H9 (cell line): ENCODE results near the gene RASAL1. TPM values are rescaled to one million over a fixed set of nuclear protein-coding genes. Genes with fewer than 3 reads are reported as not detected.

Source experiments
- DNase-seq: peaks from one replicate; pipeline ENCODE4 v3.0.0-alpha.2; 2017
- H2AFZ ChIP-seq: one replicate; pipeline ENCODE4 v1.6.1; 2013; ENCODE audit warnings: mild to moderate bottlenecking, low read length, control low read depth, moderate library complexity
- H2AK5ac ChIP-seq: 2 replicates; pipeline ENCODE4 v1.6.1; 2013; ENCODE audit warnings: low read length, control low read depth, mixed read lengths; ENCODE audit not compliant: insufficient read length
- H2BK120ac ChIP-seq: one replicate; pipeline ENCODE4 v1.6.1; 2013; ENCODE audit warnings: low read depth, mild to moderate bottlenecking, low read length, control low read depth, inconsistent platforms; ENCODE audit not compliant: poor library complexity, severe bottlenecking
- H2BK12ac ChIP-seq: 2 replicates; pipeline ENCODE4 v1.6.1; 2013; ENCODE audit warnings: low read length, control low read depth, mixed read lengths, low read depth; ENCODE audit not compliant: insufficient read length
- H2BK15ac ChIP-seq: 2 replicates; pipeline ENCODE4 v1.6.1; 2013; ENCODE audit warnings: low read depth, low read length, control low read depth
- H2BK20ac ChIP-seq: one replicate; pipeline ENCODE4 v1.6.1; 2013; ENCODE audit warnings: low read depth, mild to moderate bottlenecking, low read length, control low read depth, inconsistent platforms; ENCODE audit not compliant: poor library complexity, severe bottlenecking
- H2BK5ac ChIP-seq: 2 replicates; pipeline ENCODE4 v1.6.1; 2013; ENCODE audit warnings: low read length, control low read depth, mixed read lengths; ENCODE audit not compliant: insufficient read length
- H3K14ac ChIP-seq: 2 replicates; pipeline ENCODE4 v1.6.1; 2013; ENCODE audit warnings: low read length, control low read depth; ENCODE audit not compliant: insufficient read depth
- H3K18ac ChIP-seq: 2 replicates; pipeline ENCODE4 v1.6.1; 2013; ENCODE audit warnings: low read depth, mild to moderate bottlenecking, mixed read lengths, low read length, control low read depth; ENCODE audit not compliant: insufficient read length
- H3K23ac ChIP-seq: 2 replicates; pipeline ENCODE4 v1.6.1; 2013; ENCODE audit warnings: low read length, control low read depth, mixed read lengths, low read depth; ENCODE audit not compliant: insufficient read length
- H3K23me2 ChIP-seq: 2 replicates; pipeline ENCODE4 v1.6.1; 2013; ENCODE audit warnings: low read depth, mild to moderate bottlenecking, mixed read lengths, low read length, control low read depth; ENCODE audit not compliant: insufficient read length, poor library complexity, severe bottlenecking
- H3K27ac ChIP-seq: 2 replicates; pipeline ENCODE4 v1.5.1; 2013; ENCODE audit warnings: low read length, control low read depth, mixed read lengths, low read depth; ENCODE audit not compliant: insufficient read length
- H3K27me3 ChIP-seq: 2 replicates; pipeline ENCODE4 v1.6.1; 2013; ENCODE audit warnings: low read length, control low read depth, inconsistent platforms; ENCODE audit not compliant: insufficient read depth
- H3K4ac ChIP-seq: 2 replicates; pipeline ENCODE4 v1.6.1; 2013; ENCODE audit warnings: low read depth, mild to moderate bottlenecking, control low read depth, inconsistent platforms, low read length, moderate library complexity
- H3K4me1 ChIP-seq: 2 replicates; pipeline ENCODE4 v1.6.1; 2013; ENCODE audit warnings: low read length, control low read depth, inconsistent platforms; ENCODE audit not compliant: insufficient read depth
- H3K4me2 ChIP-seq: 2 replicates; pipeline ENCODE4 v1.6.1; 2013; ENCODE audit warnings: low read length, control low read depth, mixed read lengths; ENCODE audit not compliant: insufficient read length, insufficient read depth
- H3K56ac ChIP-seq: 2 replicates; pipeline ENCODE4 v1.6.1; 2013; ENCODE audit warnings: low read depth, mild to moderate bottlenecking, mixed read lengths, low read length, control low read depth; ENCODE audit not compliant: insufficient read length
- H3K79me1 ChIP-seq: 2 replicates; pipeline ENCODE4 v1.6.1; 2013; ENCODE audit warnings: low read depth, mild to moderate bottlenecking, moderate library complexity, low read length, control low read depth, inconsistent platforms; ENCODE audit not compliant: insufficient read depth, poor library complexity, severe bottlenecking
- H3K79me2 ChIP-seq: 2 replicates; pipeline ENCODE4 v1.6.1; 2013; ENCODE audit warnings: low read length, control low read depth, inconsistent platforms; ENCODE audit not compliant: insufficient read depth
- H3K9ac ChIP-seq: 2 replicates; pipeline ENCODE4 v1.6.1; 2013; ENCODE audit warnings: low read length, control low read depth, mixed read lengths; ENCODE audit not compliant: insufficient read length; ENCODE audit errors: extremely low read depth
- H3K9me3 ChIP-seq: one replicate; pipeline ENCODE4 v1.6.1; 2013; ENCODE audit warnings: low read depth, low read length, inconsistent platforms; ENCODE audit not compliant: control insufficient read depth
- H3T11ph ChIP-seq: one replicate; pipeline ENCODE4 v1.6.1; 2013; ENCODE audit warnings: mild to moderate bottlenecking, low read length, control low read depth, inconsistent platforms
- H4K20me1 ChIP-seq: one replicate; pipeline ENCODE4 v1.6.1; 2013; ENCODE audit not compliant: control insufficient read depth, insufficient read length, insufficient read depth
- H4K5ac ChIP-seq: 2 replicates; pipeline ENCODE4 v1.6.1; 2013; ENCODE audit warnings: low read depth, mild to moderate bottlenecking, mixed read lengths, low read length, control low read depth; ENCODE audit not compliant: insufficient read length
- H4K8ac ChIP-seq: replicated peaks from 2 replicates; pipeline ENCODE4 v1.6.1; 2013; ENCODE audit warnings: low read length, control low read depth, mixed read lengths, low read depth; ENCODE audit not compliant: insufficient read length
- H4K91ac ChIP-seq: 2 replicates; pipeline ENCODE4 v1.6.1; 2013; ENCODE audit warnings: low read depth, mild to moderate bottlenecking, moderate library complexity, mixed read lengths, low read length, control low read depth; ENCODE audit not compliant: insufficient read length
- H3K27ac Mint-ChIP-seq, 3 experiments: 2 replicates in 2 of 3; 3 replicates in 1 of 3; pipeline ENCODE4 v1.8.0; 2020 to 2021; ENCODE audit warnings: mixed read lengths in 3 of 3, mild to moderate bottlenecking in 1 of 3, moderate library complexity in 1 of 3
- H3K27me3 Mint-ChIP-seq: 2 replicates; pipeline ENCODE4 v1.8.0; 2021; ENCODE audit warnings: low read depth, mild to moderate bottlenecking, moderate library complexity, mixed read lengths
- H3K36me3 Mint-ChIP-seq, 3 experiments: 2 replicates in 2 of 3; 3 replicates in 1 of 3; pipeline ENCODE4 v1.8.0; 2020 to 2021; ENCODE audit warnings: low read depth in 3 of 3, mixed read lengths in 3 of 3; ENCODE audit not compliant: insufficient read depth in 1 of 3
- H3K4me1 Mint-ChIP-seq, 2 experiments: 2 replicates each; pipeline ENCODE4 v1.8.0; 2020; ENCODE audit warnings: mixed read lengths in 2 of 2
- H3K4me3 Mint-ChIP-seq, 2 experiments: 2 replicates in 1 of 2; 3 replicates in 1 of 2; pipeline ENCODE4 v1.8.0; 2020 to 2021; ENCODE audit warnings: mild to moderate bottlenecking in 2 of 2, mixed read lengths in 2 of 2, moderate library complexity in 1 of 2
- H3K9me3 Mint-ChIP-seq, 2 experiments: 2 replicates in 1 of 2; 3 replicates in 1 of 2; pipeline ENCODE4 v1.8.0; 2020; ENCODE audit warnings: mild to moderate bottlenecking in 2 of 2, mixed read lengths in 2 of 2, moderate library complexity in 1 of 2
- WGBS: extraction: QIAGEN DNeasy Blood & Tissue Kit; methylation state at CpG from one replicate; pipeline ENCODE4 v1.1.7; 2013; ENCODE audit warnings: missing lambda C conversion rate, low lambda C conversion rate, mixed read lengths; ENCODE audit not compliant: insufficient read length; ENCODE audit errors: extremely low coverage; 5-methylcytosine and 5-hydroxymethylcytosine counted together
- total RNA-seq: library from RNA; stranded (reverse); gene quantifications from 2 replicates; pipeline ENCODE4 v1.2.1, GENCODE V29; 2021
- TF ChIP-seq, protein P1 (sequence below): fragments of 200-600 bp; sonication (generic); conservative IDR thresholded peaks from 3 replicates; pipeline ENCODE4 v1.8.0; 2021; ENCODE audit warnings: antibody characterized with exemption, mild to moderate bottlenecking

The RASAL1 gene
- total RNA-seq, 1 experiment from 2014 or later = 2.3 TPM

DNA sequence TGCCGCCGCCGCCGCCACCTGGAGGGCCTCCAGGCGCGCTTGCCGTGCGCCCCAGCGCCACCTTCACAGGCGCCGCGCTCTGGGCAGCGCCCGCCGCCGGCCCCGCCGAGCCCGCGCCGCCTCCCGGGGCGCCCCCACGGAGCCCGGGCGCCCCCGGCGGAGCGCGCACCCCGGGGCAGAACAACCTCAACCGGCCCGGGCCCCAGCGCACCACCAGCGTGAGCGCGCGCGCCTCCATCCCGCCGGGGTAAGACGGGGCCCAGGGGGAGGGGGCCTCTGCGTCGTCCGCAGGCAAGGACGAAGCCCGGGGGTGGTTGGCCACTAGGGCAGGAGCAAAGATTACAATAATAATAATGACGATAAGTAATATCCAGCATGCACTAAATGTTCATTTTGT is 57.7 kb downstream of the RASAL1 start:
- Histone ChIP-seq H3K79me2 (no peaks in the 10 kb centered on the region), H4K20me1 (no peaks in the 10 kb centered on the region), H3K56ac (no peak overlapping the region), H2AFZ (no peak overlapping the region), H4K8ac (no peak overlapping the region), H3K14ac (no peak overlapping the region), H4K91ac (no peak overlapping the region), H3K27ac (no peak overlapping the region), H3K4me2 (peak overlapping the region; percentile 50), H2BK120ac (no peak overlapping the region), H3K23me2 (peaks cover 6% of the 10 kb centered on the region), H3K4ac (no peak overlapping the region), H3T11ph (no peak overlapping the region), H3K79me1 (no peaks in the 10 kb centered on the region), H3K23ac (no peak overlapping the region), H3K27me3 (peaks cover 16% of the 10 kb centered on the region; the same call in 1 of the 2 replicates), H2BK5ac (no peak overlapping the region), H3K4me1 (no peaks in the 10 kb centered on the region), H2BK12ac (no peak overlapping the region), H4K5ac (no peak overlapping the region), H3K9me3 (no peaks in the 10 kb centered on the region), H2BK15ac (no peak overlapping the region), H2AK5ac (no peak overlapping the region), H2BK20ac (no peak overlapping the region), H3K9ac (no peak overlapping the region), H3K18ac (no peak overlapping the region)
- H3K27me3 Mint-ChIP-seq = peaks cover 83% of the 10 kb centered on the region
- peaks cover 3 to 17% of the 10 kb centered on the region in 2 experiments; a peak in 3 of 4 replicates for H3K4me1 Mint-ChIP-seq
- H3K27ac Mint-ChIP-seq = no peak overlapping the region
- no CpG with 5 or more reads among the region's 48 CpGs for WGBS
- DNase-seq = no peak
- H3K4me3 Mint-ChIP-seq = peak overlapping the region; percentile 27 to 59; a peak in 4 of 5 replicates
- TF ChIP-seq, protein P1, sequence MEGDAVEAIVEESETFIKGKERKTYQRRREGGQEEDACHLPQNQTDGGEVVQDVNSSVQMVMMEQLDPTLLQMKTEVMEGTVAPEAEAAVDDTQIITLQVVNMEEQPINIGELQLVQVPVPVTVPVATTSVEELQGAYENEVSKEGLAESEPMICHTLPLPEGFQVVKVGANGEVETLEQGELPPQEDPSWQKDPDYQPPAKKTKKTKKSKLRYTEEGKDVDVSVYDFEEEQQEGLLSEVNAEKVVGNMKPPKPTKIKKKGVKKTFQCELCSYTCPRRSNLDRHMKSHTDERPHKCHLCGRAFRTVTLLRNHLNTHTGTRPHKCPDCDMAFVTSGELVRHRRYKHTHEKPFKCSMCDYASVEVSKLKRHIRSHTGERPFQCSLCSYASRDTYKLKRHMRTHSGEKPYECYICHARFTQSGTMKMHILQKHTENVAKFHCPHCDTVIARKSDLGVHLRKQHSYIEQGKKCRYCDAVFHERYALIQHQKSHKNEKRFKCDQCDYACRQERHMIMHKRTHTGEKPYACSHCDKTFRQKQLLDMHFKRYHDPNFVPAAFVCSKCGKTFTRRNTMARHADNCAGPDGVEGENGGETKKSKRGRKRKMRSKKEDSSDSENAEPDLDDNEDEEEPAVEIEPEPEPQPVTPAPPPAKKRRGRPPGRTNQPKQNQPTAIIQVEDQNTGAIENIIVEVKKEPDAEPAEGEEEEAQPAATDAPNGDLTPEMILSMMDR = no peak
- H3K9me3 Mint-ChIP-seq = no peaks in the 10 kb centered on the region
- H3K36me3 Mint-ChIP-seq = no peaks in the 10 kb centered on the region
